H1 (cell line): Measurements from ENCODE around the gene KATNAL1.

ENCODE experiments used
- CEBPB ChIP-seq: IDR thresholded peaks from 2 replicates; pipeline ENCODE4 v1.6.1; 2012; ENCODE audit warnings: low read depth, low read length
- CHD2 ChIP-seq: IDR thresholded peaks from 2 replicates; pipeline ENCODE4 v1.6.1; 2012; ENCODE audit warnings: low read length, improper control_type of control experiment
- EZH2 ChIP-seq: fragments of 200-600 bp; sonication (generic); IDR thresholded peaks from 2 replicates; pipeline ENCODE4 v1.7.1; 2012; ENCODE audit warnings: low read depth, mild to moderate bottlenecking, moderate library complexity, low read length, inconsistent platforms; ENCODE audit not compliant: severe bottlenecking
- JUND ChIP-seq: IDR thresholded peaks from 2 replicates; pipeline ENCODE4 v1.6.1; 2011; ENCODE audit warnings: mild to moderate bottlenecking, improper control_type of control experiment, low read length
- KDM5A ChIP-seq: fragments of 200-600 bp; IDR thresholded peaks from 2 replicates; pipeline ENCODE4 v1.7.1; 2012; ENCODE audit warnings: mild to moderate bottlenecking, low read length, inconsistent platforms, mixed read lengths
- MAX ChIP-seq: IDR thresholded peaks from 2 replicates; pipeline ENCODE4 v1.6.1; 2012; ENCODE audit warnings: inconsistent platforms
- POLR2A ChIP-seq, 2 experiments: IDR thresholded peaks; 1 replicate in 1 of 2; 2 replicates in 1 of 2; pipeline ENCODE4 v1.6.1; 2011; ENCODE audit warnings: low read depth in 2 of 2, low read length in 2 of 2, mild to moderate bottlenecking in 2 of 2; ENCODE audit errors: control extremely low read depth in 1 of 2
- POLR2AphosphoS5 ChIP-seq: IDR thresholded peaks from 2 replicates; pipeline ENCODE4 v1.6.1; 2011; ENCODE audit warnings: low read depth, low read length
- SUZ12 ChIP-seq: fragments of 200-600 bp; sonication (generic); IDR thresholded peaks from 2 replicates; pipeline ENCODE4 v1.6.1; 2012; ENCODE audit warnings: mild to moderate bottlenecking, inconsistent platforms, low read length, moderate library complexity, mixed read lengths
- TAF1 ChIP-seq: IDR thresholded peaks from 2 replicates; pipeline ENCODE4 v1.6.1; 2011; ENCODE audit warnings: mild to moderate bottlenecking, low read depth, low read length
- TCF12 ChIP-seq: IDR thresholded peaks from 2 replicates; pipeline ENCODE4 v1.6.1; 2011; ENCODE audit warnings: low read depth, mild to moderate bottlenecking, low read length
- ZNF274 ChIP-seq: IDR thresholded peaks from 2 replicates; pipeline ENCODE4 v1.7.0; 2012; ENCODE audit warnings: low read length, borderline replicate concordance; ENCODE audit errors: extremely low read depth
- TF ChIP-seq, protein P1 (sequence below), 3 experiments: IDR thresholded peaks; 1 replicate in 2 of 3; 2 replicates in 1 of 3; pipeline versions ENCODE4 v1.5.1 to v1.6.1; 2011; ENCODE audit warnings: low read length in 3 of 3, mild to moderate bottlenecking in 3 of 3, inconsistent platforms in 2 of 3, low read depth in 1 of 3, moderate library complexity in 1 of 3; ENCODE audit not compliant: insufficient read depth in 1 of 3; ENCODE audit errors: control extremely low read depth in 1 of 3

- no peak for TF ChIP-seq POLR2A (IDR thresholded peaks at IDR 0.05; ENCODE audit: control extremely low read depth in 1 of 2, low read depth in 2 of 2, low read length in 2 of 2)
- TF ChIP-seq, protein P1, sequence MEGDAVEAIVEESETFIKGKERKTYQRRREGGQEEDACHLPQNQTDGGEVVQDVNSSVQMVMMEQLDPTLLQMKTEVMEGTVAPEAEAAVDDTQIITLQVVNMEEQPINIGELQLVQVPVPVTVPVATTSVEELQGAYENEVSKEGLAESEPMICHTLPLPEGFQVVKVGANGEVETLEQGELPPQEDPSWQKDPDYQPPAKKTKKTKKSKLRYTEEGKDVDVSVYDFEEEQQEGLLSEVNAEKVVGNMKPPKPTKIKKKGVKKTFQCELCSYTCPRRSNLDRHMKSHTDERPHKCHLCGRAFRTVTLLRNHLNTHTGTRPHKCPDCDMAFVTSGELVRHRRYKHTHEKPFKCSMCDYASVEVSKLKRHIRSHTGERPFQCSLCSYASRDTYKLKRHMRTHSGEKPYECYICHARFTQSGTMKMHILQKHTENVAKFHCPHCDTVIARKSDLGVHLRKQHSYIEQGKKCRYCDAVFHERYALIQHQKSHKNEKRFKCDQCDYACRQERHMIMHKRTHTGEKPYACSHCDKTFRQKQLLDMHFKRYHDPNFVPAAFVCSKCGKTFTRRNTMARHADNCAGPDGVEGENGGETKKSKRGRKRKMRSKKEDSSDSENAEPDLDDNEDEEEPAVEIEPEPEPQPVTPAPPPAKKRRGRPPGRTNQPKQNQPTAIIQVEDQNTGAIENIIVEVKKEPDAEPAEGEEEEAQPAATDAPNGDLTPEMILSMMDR (IDR thresholded peaks at IDR 0.05; ENCODE audit: control extremely low read depth in 1 of 3, insufficient read depth in 1 of 3, low read depth in 1 of 3, low read length in 3 of 3) = no peak
- no peak for TF ChIP-seq MAX
- no peak for TF ChIP-seq ZNF274
- TF ChIP-seq POLR2AphosphoS5 = no peak
- no peak for TF ChIP-seq EZH2
- TF ChIP-seq JUND = no peak
- TF ChIP-seq TAF1 = no peak
- TF ChIP-seq TCF12 = no peak
- TF ChIP-seq SUZ12 = no peak
- TF ChIP-seq CHD2 = no peak
- TF ChIP-seq KDM5A = no peak
- TF ChIP-seq CEBPB = peak; percentile 69; the same call in 1 of the 2 replicates
Observed at GRCh38 chr13:30194906-30195305, 112.4 kb downstream of the KATNAL1 start.
